Activated T-cell treated with anti-CD3 and anti-CD28 coated beads, Interleukin-2, amount 50 U/mL, for 24 hours (primary cell): Measurements from ENCODE around the gene PRDX5.

Experiments used
- DNase-seq: peaks from one replicate; pipeline ENCODE4 v3.0.0-alpha.2; 2020
- H3K27ac Mint-ChIP-seq: 2 replicates; pipeline ENCODE4 v1.8.0; 2020; ENCODE audit warnings: mild to moderate bottlenecking, mixed read lengths
- H3K27me3 Mint-ChIP-seq: 2 replicates; pipeline ENCODE4 v1.8.0; 2020; ENCODE audit warnings: mixed read lengths
- H3K36me3 Mint-ChIP-seq: 2 replicates; pipeline ENCODE4 v1.8.0; 2020; ENCODE audit warnings: low read depth, mixed read lengths
- H3K4me1 Mint-ChIP-seq: 2 replicates; pipeline ENCODE4 v1.8.0; 2020; ENCODE audit warnings: low read depth, mixed read lengths
- H3K4me3 Mint-ChIP-seq: 2 replicates; pipeline ENCODE4 v1.8.0; 2020; ENCODE audit warnings: mild to moderate bottlenecking, moderate library complexity, mixed read lengths
- H3K9me3 Mint-ChIP-seq: 2 replicates; pipeline ENCODE4 v1.8.0; 2020; ENCODE audit warnings: mixed read lengths

The PRDX5 gene

DNA sequence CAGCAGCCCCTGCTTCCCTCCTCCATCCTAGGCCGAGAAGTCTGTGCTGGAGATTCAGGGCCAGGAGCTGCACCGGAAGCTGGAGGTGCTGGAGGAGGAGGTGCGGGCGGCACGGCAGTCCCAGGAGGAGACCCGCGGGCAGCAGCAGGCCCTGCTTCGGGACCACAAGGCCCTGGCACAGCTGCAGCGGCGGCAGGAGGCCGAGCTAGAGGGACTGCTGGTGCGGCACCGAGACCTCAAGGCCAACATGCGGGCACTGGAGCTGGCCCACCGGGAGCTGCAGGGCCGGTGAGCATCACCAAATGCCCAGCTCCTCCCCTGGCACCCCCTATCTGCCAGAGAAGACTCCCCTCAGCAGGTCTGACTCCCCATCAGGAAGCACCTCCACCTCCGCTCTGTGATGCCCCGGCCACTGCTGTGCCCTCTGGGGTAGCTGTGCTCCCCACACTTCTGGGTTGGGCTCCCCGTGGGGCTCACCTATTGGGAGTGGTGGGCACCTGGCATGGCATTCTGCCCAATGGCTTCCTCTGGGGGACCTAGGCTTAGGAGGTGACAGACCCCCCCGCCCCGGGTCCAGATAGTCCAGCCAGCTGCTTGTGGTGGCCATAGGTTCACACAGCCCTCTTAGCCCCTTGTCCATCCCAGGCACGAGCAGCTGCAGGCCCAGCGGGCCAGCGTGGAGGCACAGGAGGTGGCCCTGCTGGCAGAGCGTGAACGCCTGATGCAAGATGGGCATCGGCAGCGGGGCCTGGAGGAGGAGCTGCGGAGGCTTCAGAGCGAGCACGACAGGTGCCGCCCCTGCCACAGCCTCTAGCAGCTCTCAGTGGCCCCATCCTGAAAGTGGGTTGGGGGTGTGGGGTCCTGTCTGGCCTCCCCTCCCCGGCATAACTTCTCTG lies 34.4 kb downstream of the PRDX5 start:
- H3K27me3 Mint-ChIP-seq, result no peaks in the 10 kb centered on the region
- DNase-seq, result no peak
- H3K27ac Mint-ChIP-seq, result no peak overlapping the region
- no peaks in the 10 kb centered on the region for H3K9me3 Mint-ChIP-seq
- peaks cover 53% of the 10 kb centered on the region for H3K36me3 Mint-ChIP-seq
- no peak overlapping the region for H3K4me3 Mint-ChIP-seq
- peaks cover 5% of the 10 kb centered on the region for H3K4me1 Mint-ChIP-seq

DNA sequence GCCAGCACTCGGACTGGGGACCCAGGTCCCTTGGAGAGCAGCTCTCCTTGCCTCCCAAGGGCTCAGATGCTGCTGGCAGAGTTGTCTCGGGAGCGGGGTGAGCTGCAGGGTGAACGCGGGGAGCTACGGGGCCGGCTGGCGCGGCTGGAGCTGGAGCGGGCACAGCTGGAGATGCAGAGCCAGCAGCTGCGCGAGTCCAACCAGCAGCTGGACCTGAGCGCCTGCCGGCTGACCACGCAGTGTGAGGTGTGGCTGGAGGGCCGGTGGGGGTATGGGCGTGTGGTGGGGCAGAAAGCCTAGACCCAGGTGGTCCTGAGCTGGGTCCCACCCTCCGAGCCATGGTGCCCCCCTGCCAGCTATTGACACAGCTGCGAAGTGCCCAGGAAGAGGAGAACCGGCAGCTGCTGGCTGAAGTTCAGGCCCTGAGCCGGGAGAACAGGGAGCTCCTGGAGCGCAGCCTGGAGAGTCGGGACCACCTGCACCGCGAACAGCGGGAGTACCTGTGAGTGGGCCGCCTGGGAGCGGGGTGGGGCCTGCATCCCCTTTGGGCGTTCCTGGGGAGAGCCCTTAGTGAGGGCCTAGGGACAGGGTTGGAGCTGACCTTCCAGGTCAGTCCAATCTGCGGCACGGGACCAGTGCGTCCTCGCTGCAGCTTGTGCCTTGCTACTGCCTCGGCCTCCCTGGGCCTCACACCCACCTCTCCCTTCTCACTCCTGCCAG lies 35.2 kb downstream of the PRDX5 start:
- Mint-ChIP-seq H3K27ac (no peak overlapping the region), H3K27me3 (no peaks in the 10 kb centered on the region), H3K4me1 (peaks cover 12% of the 10 kb centered on the region), H3K36me3 (peaks cover 59% of the 10 kb centered on the region), H3K4me3 (no peak overlapping the region), H3K9me3 (no peaks in the 10 kb centered on the region)
- DNase-seq, result no peak

DNA sequence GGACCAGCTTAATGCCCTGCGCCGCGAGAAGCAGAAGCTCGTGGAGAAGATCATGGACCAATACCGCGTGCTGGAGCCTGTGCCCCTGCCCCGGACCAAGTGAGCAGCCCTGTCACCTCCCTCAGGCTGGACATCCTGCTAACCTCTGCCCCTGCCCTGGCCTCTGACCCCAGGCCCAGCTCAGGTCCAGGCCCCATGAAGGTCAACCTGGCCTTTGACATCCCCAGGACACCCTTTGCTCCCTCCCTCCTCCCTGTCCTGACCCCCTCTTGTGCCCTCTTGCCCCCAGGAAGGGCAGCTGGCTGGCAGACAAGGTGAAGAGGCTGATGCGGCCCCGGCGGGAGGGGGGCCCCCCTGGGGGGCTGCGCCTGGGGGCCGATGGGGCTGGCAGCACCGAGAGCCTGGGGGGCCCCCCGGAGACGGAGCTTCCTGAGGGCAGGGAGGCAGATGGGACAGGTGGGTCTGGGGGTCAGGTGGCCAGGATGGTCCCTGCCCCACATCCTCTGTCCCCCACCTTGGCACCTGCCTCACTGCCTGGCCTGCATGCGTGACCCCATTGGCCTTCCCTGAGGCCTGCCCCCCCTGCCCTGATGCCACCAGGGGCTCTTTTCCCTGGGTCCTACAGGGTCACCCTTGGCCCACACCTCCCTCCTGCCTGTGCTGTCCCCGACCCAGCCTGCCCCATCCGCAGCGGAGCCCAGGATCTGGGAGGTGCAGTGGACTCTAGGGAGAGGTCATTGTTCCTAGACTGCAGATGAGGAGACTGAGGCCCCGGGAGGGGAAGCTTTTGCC lies 36.0 kb downstream of the PRDX5 start:
- Mint-ChIP-seq H3K4me3 (no peak overlapping the region), H3K4me1 (peaks cover 18% of the 10 kb centered on the region), H3K9me3 (no peaks in the 10 kb centered on the region), H3K36me3 (peaks cover 54% of the 10 kb centered on the region), H3K27me3 (no peaks in the 10 kb centered on the region), H3K27ac (no peak overlapping the region)
- DNase-seq, result no peak

DNA sequence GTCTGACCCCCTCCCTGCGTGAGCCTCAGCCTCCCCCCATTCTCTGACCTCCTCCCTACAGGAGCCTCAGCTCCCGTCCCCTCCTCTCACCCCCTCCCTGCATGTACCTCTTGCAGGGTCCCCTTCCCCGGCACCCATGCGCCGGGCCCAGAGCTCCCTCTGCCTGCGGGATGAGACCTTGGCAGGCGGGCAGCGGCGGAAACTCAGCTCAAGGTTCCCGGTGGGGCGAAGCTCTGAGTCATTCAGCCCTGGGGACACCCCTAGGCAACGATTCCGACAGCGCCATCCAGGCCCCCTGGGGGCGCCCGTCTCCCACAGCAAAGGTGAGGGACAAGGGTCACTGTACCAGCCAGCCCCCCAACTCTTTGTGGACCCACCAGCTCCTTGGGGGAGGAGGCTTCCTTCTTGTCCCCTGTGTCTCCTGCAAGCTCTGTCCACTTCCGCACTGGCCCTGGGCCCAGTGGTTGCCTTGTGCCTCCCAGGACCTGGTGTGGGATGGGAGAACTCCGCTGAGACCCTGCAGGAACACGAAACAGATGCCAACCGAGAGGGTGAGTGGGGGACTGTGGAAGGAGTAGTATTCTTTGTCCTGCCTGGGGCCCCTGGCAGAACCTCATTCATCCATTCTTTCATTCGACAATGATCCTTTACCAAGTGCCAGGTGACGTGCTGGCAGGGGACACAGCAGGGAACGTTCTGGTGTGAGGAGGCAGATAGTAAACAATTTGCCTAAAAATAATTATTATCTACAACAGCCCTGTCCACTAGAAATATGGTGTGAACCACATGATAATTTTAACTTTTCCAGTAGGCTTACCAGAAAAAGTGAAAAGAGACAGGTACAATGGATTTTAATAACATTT lies 37.4 kb downstream of the PRDX5 start:
- peak; percentile 67 for DNase-seq
- no peak overlapping the region for H3K4me3 Mint-ChIP-seq
- no peaks in the 10 kb centered on the region for H3K9me3 Mint-ChIP-seq
- H3K27me3 Mint-ChIP-seq, result no peaks in the 10 kb centered on the region
- peaks cover 27% of the 10 kb centered on the region for H3K4me1 Mint-ChIP-seq
- peaks cover 54% of the 10 kb centered on the region for H3K36me3 Mint-ChIP-seq
- H3K27ac Mint-ChIP-seq, result no peak overlapping the region

DNA sequence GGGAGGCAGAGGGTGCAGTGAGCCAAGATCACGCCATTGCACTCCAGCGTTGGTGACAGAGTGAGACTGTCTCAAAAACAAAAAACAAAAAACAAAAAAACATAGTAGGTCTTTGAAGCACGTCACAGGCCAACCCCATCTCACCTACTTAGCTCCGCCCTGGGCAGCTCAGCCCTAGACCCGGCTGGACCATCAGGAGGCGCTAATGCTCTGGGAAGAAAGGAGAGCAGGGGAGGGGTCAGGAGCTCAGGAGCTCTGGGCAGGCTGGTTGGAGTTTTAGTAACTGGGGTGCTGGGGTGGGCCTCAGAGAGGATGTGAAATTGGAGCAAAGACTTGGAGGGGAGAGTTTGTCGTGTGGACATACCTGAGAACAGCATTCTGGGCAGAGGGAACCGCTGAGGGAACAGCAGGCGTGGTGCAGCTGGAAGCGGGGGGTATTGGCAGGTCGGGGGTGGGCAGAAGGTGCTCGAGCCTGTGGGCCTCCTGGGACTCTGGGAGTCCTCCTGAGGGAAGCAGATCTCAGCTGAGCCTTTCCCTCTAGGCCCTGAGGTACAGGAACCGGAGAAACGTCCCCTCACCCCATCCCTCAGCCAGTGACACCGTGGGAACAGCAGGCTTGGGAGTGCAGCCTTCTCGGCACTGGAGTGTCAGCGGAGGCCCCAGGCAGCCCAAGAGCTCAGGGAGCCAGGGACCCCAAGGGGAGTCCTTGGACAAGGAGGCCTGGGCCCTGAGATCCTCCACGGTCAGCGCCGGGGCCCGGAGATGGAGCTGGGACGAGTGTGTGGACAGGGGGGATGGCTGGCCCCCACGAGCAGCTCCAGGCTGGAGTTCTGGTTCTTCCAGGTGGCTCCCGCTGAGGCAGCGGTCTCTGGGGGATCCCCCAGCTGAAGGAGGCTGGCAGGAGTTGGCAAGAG lies 38.8 kb downstream of the PRDX5 start:
- Mint-ChIP-seq H3K36me3 (peaks cover 58% of the 10 kb centered on the region), H3K27me3 (no peaks in the 10 kb centered on the region), H3K4me3 (peak overlapping the region; percentile 23), H3K9me3 (no peaks in the 10 kb centered on the region), H3K4me1 (peaks cover 39% of the 10 kb centered on the region), H3K27ac (peak overlapping the region; percentile 72)
- no peak for DNase-seq

DNA sequence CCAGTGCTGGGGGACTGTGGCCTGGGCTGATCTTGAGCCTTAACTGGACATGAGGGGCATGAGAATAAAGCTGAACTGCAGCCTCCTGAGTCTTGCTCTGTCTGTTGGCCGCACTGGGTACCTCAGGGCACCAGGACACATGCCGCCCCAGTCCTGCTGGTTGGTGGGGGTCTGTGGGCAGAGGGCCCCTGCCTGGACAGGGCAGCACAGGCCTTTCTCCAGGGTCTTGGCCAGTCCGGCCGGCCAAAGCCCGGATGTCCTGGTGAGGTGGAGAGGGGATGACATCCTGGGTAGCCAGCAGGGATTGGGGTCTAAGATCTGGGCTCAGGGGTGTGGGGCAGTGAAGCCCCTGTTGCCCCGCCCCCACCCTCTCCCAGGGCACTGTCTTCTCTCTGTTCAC lies 39.5 kb downstream of the PRDX5 start:
- H3K36me3 Mint-ChIP-seq, result peaks cover 62% of the 10 kb centered on the region
- no peaks in the 10 kb centered on the region for H3K9me3 Mint-ChIP-seq
- peak overlapping the region; percentile 90 for H3K27ac Mint-ChIP-seq
- H3K4me1 Mint-ChIP-seq, result peaks cover 46% of the 10 kb centered on the region
- no peaks in the 10 kb centered on the region for H3K27me3 Mint-ChIP-seq
- no peak for DNase-seq
- H3K4me3 Mint-ChIP-seq, result peak overlapping the region; percentile 75

DNA sequence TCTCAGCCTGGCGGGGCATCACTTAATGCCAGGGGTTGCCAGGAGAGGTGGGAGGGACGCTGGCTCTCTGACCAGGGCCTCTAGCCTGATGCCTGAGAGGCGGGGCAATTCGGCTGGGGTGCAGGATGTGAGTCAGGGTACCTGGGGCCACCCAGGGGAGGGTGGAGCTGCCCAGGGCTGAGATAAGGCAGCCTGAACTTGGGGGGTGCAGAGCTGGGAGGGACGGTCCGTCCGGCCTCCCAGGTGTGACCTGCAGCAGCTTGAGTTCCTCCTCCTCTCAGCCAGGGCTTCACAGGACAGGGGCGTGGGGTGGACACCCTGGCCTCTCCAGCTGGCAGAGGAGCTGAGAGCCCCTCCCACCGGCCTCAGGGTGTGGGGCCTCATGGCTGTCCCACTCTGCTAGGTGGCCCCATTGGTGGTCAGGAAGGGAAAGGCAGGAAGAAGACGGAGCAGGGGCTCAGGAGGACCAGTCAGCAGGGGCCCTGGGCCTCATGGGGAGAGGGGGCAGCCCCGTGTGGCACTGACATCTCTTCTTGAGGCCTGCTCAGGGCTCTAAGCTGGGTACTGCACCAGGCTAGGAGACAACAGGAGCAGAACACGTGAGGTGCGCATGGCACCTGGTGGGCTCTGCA lies 40.1 kb downstream of the PRDX5 start:
- Mint-ChIP-seq H3K36me3 (peaks cover 66% of the 10 kb centered on the region), H3K4me3 (peak overlapping the region; percentile 75), H3K9me3 (no peaks in the 10 kb centered on the region), H3K27me3 (no peaks in the 10 kb centered on the region), H3K4me1 (peaks cover 46% of the 10 kb centered on the region), H3K27ac (peak overlapping the region; percentile 90)
- DNase-seq, result peak; percentile 79

DNA sequence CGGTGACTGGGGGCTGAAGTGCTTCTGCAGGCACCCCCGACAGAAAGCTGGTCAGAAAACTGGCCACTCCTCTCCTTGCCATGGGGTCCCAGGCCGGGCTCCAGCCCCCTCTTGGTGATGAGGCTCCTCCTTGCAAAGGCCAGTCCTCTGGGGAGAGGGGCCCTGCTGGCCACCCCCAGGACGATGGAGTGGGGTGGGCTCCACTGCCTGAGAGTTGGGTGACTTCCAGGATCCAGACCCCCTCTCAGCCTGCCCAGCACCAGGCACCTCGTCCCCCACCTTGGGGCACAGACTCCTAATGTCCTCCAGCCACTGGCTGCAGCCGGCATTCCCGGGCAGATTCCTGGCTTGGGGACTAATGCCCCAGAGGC lies 40.6 kb downstream of the PRDX5 start:
- Mint-ChIP-seq H3K36me3 (peaks cover 66% of the 10 kb centered on the region), H3K27me3 (no peaks in the 10 kb centered on the region), H3K4me3 (peak overlapping the region; percentile 75), H3K4me1 (peaks cover 46% of the 10 kb centered on the region), H3K9me3 (no peaks in the 10 kb centered on the region), H3K27ac (peak overlapping the region; percentile 90)
- no peak for DNase-seq

DNA sequence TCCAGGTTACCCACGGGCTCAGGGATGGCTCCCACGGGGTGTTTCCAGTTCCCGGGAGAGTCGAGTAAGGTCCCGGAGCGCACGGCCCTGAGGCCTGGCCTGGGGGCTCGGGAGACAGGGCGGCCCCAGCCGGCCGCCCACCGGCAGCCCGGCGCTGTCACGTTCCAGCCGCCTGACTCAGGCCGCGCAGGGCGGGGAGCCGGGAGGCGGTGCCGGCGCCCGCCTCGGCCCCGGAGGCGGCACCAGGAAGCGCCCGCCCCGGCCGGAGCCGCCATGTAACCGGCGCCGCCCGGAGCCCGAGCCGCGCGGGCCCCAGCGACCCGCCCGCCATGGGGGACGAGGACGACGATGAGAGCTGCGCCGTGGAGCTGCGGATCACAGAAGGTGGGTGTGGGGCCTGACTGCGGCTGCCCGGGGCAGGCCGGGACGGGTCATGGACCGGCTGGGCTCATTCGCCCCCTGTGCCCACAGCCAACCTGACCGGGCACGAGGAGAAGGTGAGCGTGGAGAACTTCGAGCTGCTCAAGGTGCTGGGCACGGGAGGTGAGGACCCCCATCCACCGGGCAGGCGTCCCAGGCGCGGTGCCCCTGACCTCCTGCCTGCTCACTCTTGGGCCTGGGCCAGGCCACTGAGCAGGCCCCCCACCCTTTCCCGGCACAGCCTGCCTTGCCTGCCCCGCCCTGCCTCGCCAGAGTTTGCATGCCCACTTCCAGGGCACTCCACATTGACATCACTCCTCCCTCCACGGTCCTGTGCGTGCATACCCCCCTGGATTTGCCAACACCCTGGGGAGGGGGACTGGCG lies 41.2 kb downstream of the PRDX5 start, which contains the start of gene RPS6KA4:
Gene RPS6KA4 (plus strand): TSS at position 256 of the 805 bp plus-strand sequence. CDS start 74 bp downstream, at position 330.
- peaks cover 68% of the 10 kb centered on the region for H3K36me3 Mint-ChIP-seq
- H3K27me3 Mint-ChIP-seq, result no peaks in the 10 kb centered on the region
- peak within 1 kb of the TSS; percentile 90 for H3K27ac Mint-ChIP-seq
- peak within 1 kb of the TSS; percentile 83 for H3K4me3 Mint-ChIP-seq
- H3K4me1 Mint-ChIP-seq, result peaks cover 46% of the 10 kb centered on the region
- H3K9me3 Mint-ChIP-seq, result no peaks in the 10 kb centered on the region
- peak; percentile 79 for DNase-seq

DNA sequence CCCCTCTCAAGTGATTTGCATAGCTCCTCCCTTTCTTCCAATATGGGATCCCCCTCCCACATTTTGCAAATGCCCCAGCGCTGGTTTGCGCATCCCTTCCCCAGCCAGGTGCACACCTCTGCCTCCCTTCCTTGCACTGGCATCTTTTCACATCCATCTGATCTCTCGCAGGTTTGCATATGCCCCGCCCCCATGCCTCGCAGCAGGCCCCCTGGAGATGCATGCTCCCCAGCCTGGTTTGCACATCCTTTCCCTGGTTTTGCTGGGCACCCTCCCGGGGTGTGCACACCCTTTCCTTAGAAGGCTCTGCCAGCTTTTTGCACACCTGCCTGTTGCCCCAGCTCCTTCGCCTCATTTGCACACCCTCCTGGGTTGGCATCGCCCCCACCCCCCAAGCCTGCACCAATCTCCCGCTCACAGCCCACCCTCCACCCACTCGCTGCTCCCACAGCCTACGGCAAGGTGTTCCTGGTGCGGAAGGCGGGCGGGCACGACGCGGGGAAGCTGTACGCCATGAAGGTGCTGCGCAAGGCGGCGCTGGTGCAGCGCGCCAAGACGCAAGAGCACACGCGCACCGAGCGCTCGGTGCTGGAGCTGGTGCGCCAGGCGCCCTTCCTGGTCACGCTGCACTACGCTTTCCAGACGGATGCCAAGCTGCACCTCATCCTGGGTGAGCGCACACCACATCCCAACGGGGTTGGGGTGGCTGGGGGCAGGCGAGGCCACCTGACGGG lies 42.0 kb downstream of the PRDX5 start:
- DNase-seq, result peak; percentile 58
- peaks cover 74% of the 10 kb centered on the region for H3K36me3 Mint-ChIP-seq
- H3K4me1 Mint-ChIP-seq, result peaks cover 46% of the 10 kb centered on the region
- peak overlapping the region; percentile 83 for H3K4me3 Mint-ChIP-seq
- no peaks in the 10 kb centered on the region for H3K27me3 Mint-ChIP-seq
- H3K9me3 Mint-ChIP-seq, result no peaks in the 10 kb centered on the region
- H3K27ac Mint-ChIP-seq, result peak overlapping the region; percentile 79

DNA sequence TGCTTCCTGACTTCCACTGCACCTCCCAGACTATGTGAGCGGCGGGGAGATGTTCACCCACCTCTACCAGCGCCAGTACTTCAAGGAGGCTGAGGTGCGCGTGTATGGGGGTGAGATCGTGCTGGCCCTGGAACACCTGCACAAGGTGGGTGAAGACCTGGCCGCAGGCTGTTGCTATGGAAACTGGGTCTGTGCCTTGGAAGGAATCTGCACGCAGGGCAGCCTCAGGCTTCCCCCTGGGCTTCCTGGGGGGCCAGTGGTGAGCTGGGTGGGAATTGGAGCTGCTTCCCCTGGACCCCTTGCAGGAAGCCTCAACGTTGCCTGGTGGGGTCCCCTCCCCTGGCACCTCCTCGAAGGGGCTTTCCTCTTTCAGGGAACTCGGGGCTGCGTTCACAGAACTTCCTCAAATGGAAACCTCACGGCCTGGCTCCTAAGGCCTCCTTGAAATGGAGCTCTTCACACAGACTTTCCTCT lies 42.6 kb downstream of the PRDX5 start:
- no peak overlapping the region for H3K27ac Mint-ChIP-seq

More for the DNA sequence above, 42.6 kb downstream of the PRDX5 start:
- no peaks in the 10 kb centered on the region for H3K27me3 Mint-ChIP-seq
- peak overlapping the region; percentile 83 for H3K4me3 Mint-ChIP-seq
- peaks cover 46% of the 10 kb centered on the region for H3K4me1 Mint-ChIP-seq
- H3K9me3 Mint-ChIP-seq, result no peaks in the 10 kb centered on the region
- DNase-seq, result no peak
- peaks cover 75% of the 10 kb centered on the region for H3K36me3 Mint-ChIP-seq
